H1 (cell line): ENCODE data around the gene MAP3K14. TPM values are rescaled to one million over a fixed set of nuclear protein-coding genes. Genes with fewer than 3 reads are reported as not detected.

Experiments used
- CTCF ChIA-PET: fragments of 300-600 bp; sonication (Branson Sonifier 250); formaldehyde crosslinking; loops from one replicate; lab custom pipeline; 2021; ENCODE audit not compliant: partially characterized antibody; lab: Charles Lee
- POLR2A ChIA-PET: fragments of 300-600 bp; sonication (Branson Sonifier 250); formaldehyde crosslinking; loops from one replicate; lab custom pipeline; 2021; ENCODE audit warnings: inconsistent platforms; ENCODE audit not compliant: partially characterized antibody; lab: Charles Lee
- DNase-seq, 2 experiments: peaks; one replicate each; pipeline versions ENCODE4 v3.0.0 to v3.0.0-alpha.2; 2010 to 2022; ENCODE audit warnings: low spot score in 2 of 2, low read depth in 1 of 2, mixed read lengths in 1 of 2
- FAIRE-seq: peaks from 2 replicates; lab custom pipeline; 2011; peaks lifted over from hg19 to GRCh38; lab: Jason Lieb, UNC
- H2AFZ ChIP-seq: 2 replicates; pipeline ENCODE4 v1.8.1; 2012; ENCODE audit warnings: low read length, inconsistent platforms
- H2AK5ac ChIP-seq: 2 replicates; pipeline ENCODE4 v1.6.1; 2013; ENCODE audit warnings: low read depth, low read length
- H2BK120ac ChIP-seq: replicated peaks from 2 replicates; pipeline ENCODE3; 2013; ENCODE audit warnings: low read depth, low read length, inconsistent platforms
- H2BK12ac ChIP-seq: 2 replicates; pipeline ENCODE4 v1.6.1; 2013; ENCODE audit warnings: low read depth, low read length
- H2BK15ac ChIP-seq: 2 replicates; pipeline ENCODE4 v1.6.1; 2013; ENCODE audit warnings: low read length
- H2BK20ac ChIP-seq: 2 replicates; pipeline ENCODE4 v1.6.1; 2013; ENCODE audit warnings: low read length
- H2BK5ac ChIP-seq: 2 replicates; pipeline ENCODE4 v1.6.1; 2013; ENCODE audit warnings: low read depth, low read length
- H3K14ac ChIP-seq: 2 replicates; pipeline ENCODE4 v1.6.1; 2013; ENCODE audit warnings: inconsistent platforms; ENCODE audit not compliant: insufficient read length
- H3K18ac ChIP-seq: 2 replicates; pipeline ENCODE4 v1.6.1; 2013; ENCODE audit warnings: low read length; ENCODE audit errors: extremely low read depth
- H3K23ac ChIP-seq: 2 replicates; pipeline ENCODE4 v1.6.1; 2013; ENCODE audit warnings: inconsistent platforms; ENCODE audit not compliant: insufficient read length
- H3K23me2 ChIP-seq: 2 replicates; pipeline ENCODE4 v1.6.1; 2013; ENCODE audit warnings: low read depth, low read length
- H3K27ac ChIP-seq: 2 replicates; pipeline ENCODE4 v1.6.1; 2011; ENCODE audit warnings: low read depth, low read length, inconsistent platforms
- H3K27me3 ChIP-seq, 4 experiments: replicated peaks in 1 of 4; 1 replicate in 1 of 4; 2 replicates in 3 of 4; pipeline versions ENCODE4 v1.6.1 to v1.8.1; 2011 to 2013; ENCODE audit warnings: low read length in 3 of 4, mild to moderate bottlenecking in 3 of 4, inconsistent platforms in 2 of 4, mixed read lengths in 2 of 4, moderate library complexity in 1 of 4; ENCODE audit not compliant: control insufficient read depth in 3 of 4, insufficient read depth in 3 of 4; ENCODE audit errors: extremely low read depth in 1 of 4
- H3K36me3 ChIP-seq, 4 experiments: 2 replicates each; pipeline versions ENCODE4 v1.6.1 to v1.8.1; 2011 to 2013; ENCODE audit warnings: mild to moderate bottlenecking in 4 of 4, low read length in 3 of 4, moderate library complexity in 2 of 4, control low read depth in 1 of 4, inconsistent platforms in 1 of 4; ENCODE audit not compliant: insufficient read depth in 4 of 4, control insufficient read depth in 2 of 4
- H3K4ac ChIP-seq: replicated peaks from 2 replicates; pipeline ENCODE3; 2013; ENCODE audit warnings: low read length, low read depth, mixed read lengths, inconsistent platforms; ENCODE audit not compliant: insufficient read length
- H3K4me1 ChIP-seq, 4 experiments: replicated peaks in 1 of 4; 1 replicate in 1 of 4; 2 replicates in 3 of 4; pipeline versions ENCODE4 v1.6.1 to v1.8.1; 2011 to 2013; ENCODE audit warnings: low read length in 3 of 4, inconsistent platforms in 2 of 4, mixed read lengths in 1 of 4; ENCODE audit not compliant: insufficient read depth in 4 of 4, control insufficient read depth in 3 of 4
- H3K4me2 ChIP-seq, 2 experiments: 2 replicates each; pipeline versions ENCODE4 v1.6.1 to v1.8.1; 2011 to 2013; ENCODE audit warnings: low read depth in 2 of 2, low read length in 2 of 2, control low read depth in 1 of 2, inconsistent platforms in 1 of 2, mild to moderate bottlenecking in 1 of 2; ENCODE audit not compliant: insufficient read depth in 1 of 2
- H3K4me3 ChIP-seq, 4 experiments: fragments of 200-600, 300-600 bp in 1 of 4; sonication (generic), shearing (Covaris generic), sonication (Bioruptor Twin) in 1 of 4; 2 replicates each; pipeline versions ENCODE4 v1.5.1 to v1.8.1; 2011 to 2016; ENCODE audit warnings: low read length in 4 of 4, low read depth in 3 of 4, control low read depth in 2 of 4, inconsistent platforms in 2 of 4, mild to moderate bottlenecking in 2 of 4, mixed read lengths in 1 of 4, moderate library complexity in 1 of 4; ENCODE audit not compliant: insufficient read depth in 2 of 4; ENCODE audit errors: extremely low read depth in 1 of 4
- H3K56ac ChIP-seq: replicated peaks from 2 replicates; pipeline ENCODE3; 2013; ENCODE audit warnings: low read depth, mild to moderate bottlenecking, mixed read lengths, low read length, inconsistent platforms; ENCODE audit not compliant: insufficient read length
- H3K79me1 ChIP-seq: 2 replicates; pipeline ENCODE4 v1.6.1; 2013; ENCODE audit warnings: low read depth, low read length, control low read depth
- H3K79me2 ChIP-seq, 2 experiments: 2 replicates each; pipeline versions ENCODE4 v1.6.1 to v1.8.1; 2012 to 2013; ENCODE audit warnings: low read length in 2 of 2, mild to moderate bottlenecking in 2 of 2, inconsistent platforms in 1 of 2; ENCODE audit not compliant: insufficient read depth in 2 of 2, control insufficient read depth in 1 of 2
- H3K9ac ChIP-seq, 4 experiments: replicated peaks in 1 of 4; 1 replicate in 1 of 4; 2 replicates in 3 of 4; pipeline versions ENCODE4 v1.6.1 to v1.8.1; 2011 to 2013; ENCODE audit warnings: low read depth in 3 of 4, low read length in 3 of 4, control low read depth in 2 of 4, mild to moderate bottlenecking in 2 of 4, moderate library complexity in 2 of 4, inconsistent platforms in 1 of 4; ENCODE audit errors: extremely low read depth in 1 of 4
- H3K9me3 ChIP-seq, 2 experiments: 2 replicates each; pipeline versions ENCODE4 v1.6.1 to v1.8.1; 2012 to 2013; ENCODE audit warnings: mild to moderate bottlenecking in 2 of 2, moderate library complexity in 2 of 2, control low read depth in 1 of 2, inconsistent platforms in 1 of 2, low read depth in 1 of 2, low read length in 1 of 2, mixed read lengths in 1 of 2; ENCODE audit not compliant: insufficient read depth in 2 of 2
- H4K20me1 ChIP-seq, 2 experiments: replicated peaks in 1 of 2; 2 replicates each; pipeline versions ENCODE3 to v1.8.1; 2011 to 2013; ENCODE audit warnings: inconsistent platforms in 2 of 2, low read length in 2 of 2, mild to moderate bottlenecking in 1 of 2; ENCODE audit not compliant: insufficient read depth in 2 of 2, control insufficient read depth in 1 of 2
- H4K5ac ChIP-seq: 2 replicates; pipeline ENCODE4 v1.6.1; 2013; ENCODE audit warnings: low read length, low read depth, mixed read lengths, inconsistent platforms; ENCODE audit not compliant: insufficient read length
- H4K8ac ChIP-seq: 2 replicates; pipeline ENCODE4 v1.8.0; 2013; ENCODE audit warnings: mild to moderate bottlenecking, moderate library complexity, low read length, inconsistent platforms; ENCODE audit not compliant: insufficient read depth; ENCODE audit errors: extremely low read depth
- H4K91ac ChIP-seq: replicated peaks from 2 replicates; pipeline ENCODE3; 2013; ENCODE audit warnings: low read length, mixed read lengths, inconsistent platforms; ENCODE audit not compliant: insufficient read length
- BCL11A ChIP-seq, 2 experiments: IDR thresholded peaks; one replicate each; pipeline ENCODE4 v1.6.1; 2011; ENCODE audit warnings: low read depth in 2 of 2, low read length in 2 of 2, mild to moderate bottlenecking in 2 of 2
- FOSL1 ChIP-seq: IDR thresholded peaks from 2 replicates; pipeline ENCODE4 v1.6.1; 2011; ENCODE audit warnings: mild to moderate bottlenecking, low read depth, low read length, moderate library complexity; ENCODE audit not compliant: insufficient read depth
- JUND ChIP-seq: IDR thresholded peaks from 2 replicates; pipeline ENCODE4 v1.6.1; 2011; ENCODE audit warnings: mild to moderate bottlenecking, improper control_type of control experiment, low read length
- KDM5A ChIP-seq: fragments of 200-600 bp; IDR thresholded peaks from 2 replicates; pipeline ENCODE4 v1.7.1; 2012; ENCODE audit warnings: mild to moderate bottlenecking, low read length, inconsistent platforms, mixed read lengths
- PHF8 ChIP-seq: fragments of 200-600 bp; sonication (generic); conservative IDR thresholded peaks from 2 replicates; pipeline ENCODE4 v1.7.1; 2012; ENCODE audit warnings: low read depth, mild to moderate bottlenecking, inconsistent platforms, low read length, moderate library complexity
- SAP30 ChIP-seq: fragments of 300-600 bp; sonication (generic); IDR thresholded peaks from 2 replicates; pipeline ENCODE4 v1.7.1; 2012; ENCODE audit warnings: low read length, moderate library complexity, mild to moderate bottlenecking, inconsistent platforms; ENCODE audit not compliant: insufficient read depth, insufficient replicate concordance
- SP1 ChIP-seq: IDR thresholded peaks from 2 replicates; pipeline ENCODE4 v1.6.1; 2011; ENCODE audit warnings: low read depth, low read length
- WGBS, 2 experiments: shearing (Covaris generic) in 1 of 2; methylation state at CpG; one replicate each; pipeline versions ENCODE4 v1.1.6 to v1.1.7; 2013 to 2015; ENCODE audit warnings: low lambda C conversion rate in 2 of 2, mixed read lengths in 2 of 2, inconsistent platforms in 1 of 2, low coverage in 1 of 2, missing lambda C conversion rate in 1 of 2; ENCODE audit not compliant: insufficient replicate concordance in 2 of 2, insufficient coverage in 1 of 2, insufficient read length in 1 of 2; ENCODE audit errors: extremely low coverage in 1 of 2, missing lambda C conversion rate in 1 of 2; 5-methylcytosine and 5-hydroxymethylcytosine counted together
- polyA plus RNA-seq, 7 experiments: library from polyadenylated mRNA; depleted of rRNA in 3 of 7; stranded (reverse) in 5 of 7; unstranded in 2 of 7; fragments of >200 nt in 5 of 7; fragments of 200-250 nt in 2 of 7; gene quantifications; 1 replicate in 5 of 7; 2 replicates in 1 of 7; 4 replicates in 1 of 7; pipeline versions ENCODE4 v1.2.1 to v1.2.3, GENCODE V29; 2011 to 2013; ENCODE audit warnings: missing spikeins in 2 of 7, mixed read lengths in 2 of 7
- total RNA-seq: library from RNA; stranded (reverse); fragmentation: NEBNext Ultra II Directional; extraction: Animal tissue kit (Norgen Biotek cat#: 25700); gene quantifications from 2 replicates; pipeline ENCODE4 v1.2.1, GENCODE V29; 2021

Gene MAP3K14
- total and polyA plus RNA-seq, 2 of the 8 experiments (the other 6 are each of a cell fraction or from before 2014, with no cell fraction given): 5.2 to 6.1 TPM

GRCh38 chr17:45265821-45266220 lies 51.0 kb downstream of the MAP3K14 start:
- no peak overlapping the region for H3K18ac ChIP-seq
- ChIA-PET CTCF (interaction anchor here (0.8 to 29.1 kb wide), 12 partner anchors 10 to 130 kb away, joined by 3 to 579 read pairs (median 8); partner anchors contain the start of gene ACBD4), POLR2A (interaction anchor here (1.0 to 4.3 kb wide), 3 partner anchors 9 to 157 kb away, joined by 3 to 16 read pairs (median 7); no protein-coding TSS in a partner anchor)
- peaks cover 4 to 10% (median 6%) of the 10 kb centered on the region in 4 experiments; a peak in 5 of 7 replicates for H3K4me1 ChIP-seq
- no peak overlapping the region for H3K23ac ChIP-seq
- H4K8ac ChIP-seq: no peak overlapping the region
- no peak overlapping the region for H2BK20ac ChIP-seq
- no peak overlapping the region for H3K9ac ChIP-seq
- no peak overlapping the region for H2AK5ac ChIP-seq
- TF ChIP-seq FOSL1: no peak
- no peak for TF ChIP-seq KDM5A
- TF ChIP-seq SP1: no peak
- no peak for TF ChIP-seq BCL11A (IDR thresholded peaks at IDR 0.05; ENCODE audit: low read depth in 2 of 2, low read length in 2 of 2)
- TF ChIP-seq PHF8: no peak
- TF ChIP-seq SAP30: no peak
- TF ChIP-seq JUND: no peak
- no peaks in the 10 kb centered on the region for H4K20me1 ChIP-seq
- H4K91ac ChIP-seq: no peak overlapping the region
- no peak overlapping the region for H3K4me2 ChIP-seq
- H3K27ac ChIP-seq: no peak overlapping the region
- no peaks in the 10 kb centered on the region for H3K79me2 ChIP-seq
- H2AFZ ChIP-seq: no peak overlapping the region
- peaks cover 0 to 2% (median 0%) of the 10 kb centered on the region in 4 experiments; a peak in 2 of 7 replicates for H3K27me3 ChIP-seq
- no peak overlapping the region for H3K14ac ChIP-seq
- no peak overlapping the region for H2BK120ac ChIP-seq
- no peak overlapping the region for H2BK15ac ChIP-seq
- H3K79me1 ChIP-seq: no peaks in the 10 kb centered on the region
- DNase-seq: no peak
- FAIRE-seq: no peak
- no peak overlapping the region for H3K56ac ChIP-seq
- H3K4me3 ChIP-seq: no peak overlapping the region
- no peaks in the 10 kb centered on the region for H3K9me3 ChIP-seq
- WGBS, 2 experiments: 100% methylated on average over 1 of the region's 1 CpG; no CpG with 5 or more reads in 1 of the 2 experiments
- peaks cover 6% of the 10 kb centered on the region for H3K23me2 ChIP-seq
- no peak overlapping the region for H4K5ac ChIP-seq
- no peak overlapping the region for H2BK12ac ChIP-seq
- H3K4ac ChIP-seq: no peak overlapping the region
- peaks cover 4 to 17% (median 12%) of the 10 kb centered on the region in 4 experiments for H3K36me3 ChIP-seq
- no peak overlapping the region for H2BK5ac ChIP-seq
